Activated CD4-positive, alpha-beta T cell treated with anti-CD3 and anti-CD28 coated beads, Interleukin-2, amount 10 ng/mL, durations not matched to agents 7 days and 5 days (primary cell): Measurements from ENCODE around the gene DOCK7. TPM values are rescaled to one million over a fixed set of nuclear protein-coding genes. Genes with fewer than 3 reads are reported as not detected.
A peak's percentile ranks its signal among the peaks of the same experiment; 100 is the strongest.
"Not testable (repeated sequence)": the region's sequence is repeated elsewhere in the genome, so short reads cannot be mapped to it uniquely, and the experiment has no call there.

ENCODE experiments used
- CTCF ChIA-PET: fragments of 350-600 bp; sonication (Branson Sonifier 250); formaldehyde crosslinking; loops from one replicate; lab custom pipeline; 2021; ENCODE audit warnings: antibody characterized with exemption; lab: Charles Lee
- POLR2A ChIA-PET: fragments of 350-600 bp; sonication (Branson Sonifier 250); formaldehyde crosslinking; loops from one replicate; lab custom pipeline; 2021; ENCODE audit warnings: antibody characterized with exemption; lab: Charles Lee
- DNase-seq: peaks from one replicate; pipeline ENCODE4 v3.0.0-alpha.2; 2020
- H3K27ac Mint-ChIP-seq: one replicate; pipeline ENCODE4 v1.8.0; 2021; ENCODE audit warnings: mild to moderate bottlenecking, moderate library complexity, mixed read lengths
- H3K27me3 Mint-ChIP-seq: one replicate; pipeline ENCODE4 v1.8.0; 2021; ENCODE audit warnings: mixed read lengths
- H3K36me3 Mint-ChIP-seq: one replicate; pipeline ENCODE4 v1.8.0; 2021; ENCODE audit warnings: low read depth, mixed read lengths
- H3K4me1 Mint-ChIP-seq: one replicate; pipeline ENCODE4 v1.8.0; 2021; ENCODE audit warnings: mixed read lengths
- H3K4me3 Mint-ChIP-seq: one replicate; pipeline ENCODE4 v1.8.0; 2021; ENCODE audit warnings: mild to moderate bottlenecking, moderate library complexity, mixed read lengths
- H3K9me3 Mint-ChIP-seq: one replicate; pipeline ENCODE4 v1.8.0; 2021; ENCODE audit warnings: mixed read lengths
- total RNA-seq, 2 experiments: library from RNA; stranded (reverse); gene quantifications; one replicate each; pipeline ENCODE4 v1.2.3, GENCODE V29; 2021

DOCK7 gene
- total RNA-seq, 2 experiments from 2014 or later: 5.0 to 7.5 TPM

- Mint-ChIP-seq H3K27me3 (no peaks in the 10 kb centered on the region), H3K9me3 (no peaks in the 10 kb centered on the region), H3K36me3 (no peaks in the 10 kb centered on the region), H3K27ac (no peak overlapping the region), H3K4me1 (no peaks in the 10 kb centered on the region), H3K4me3 (no peak overlapping the region)
- ChIA-PET POLR2A (no interaction called here), CTCF (no interaction called here)
- no peak for DNase-seq
These were observed 147.1 kb downstream of the DOCK7 start for GRCh38 chr1:62541048-62541447.

GRCh38 chr1:62539028-62539447 lies 149.1 kb downstream of the DOCK7 start:
- no peaks in the 10 kb centered on the region for H3K27me3 Mint-ChIP-seq
- ChIA-PET CTCF (interaction anchor here (0.8 kb wide), 1 partner anchor 14 kb away, joined by 3 read pairs; no protein-coding TSS in a partner anchor), POLR2A (interaction anchor here (0.6 kb wide), 1 partner anchor 200 kb away, joined by 3 read pairs; no protein-coding TSS in a partner anchor)
- no peaks in the 10 kb centered on the region for H3K9me3 Mint-ChIP-seq
- H3K4me3 Mint-ChIP-seq: no peak overlapping the region
- no peaks in the 10 kb centered on the region for H3K4me1 Mint-ChIP-seq
- DNase-seq: no peak
- H3K27ac Mint-ChIP-seq: no peak overlapping the region
- no peaks in the 10 kb centered on the region for H3K36me3 Mint-ChIP-seq

DNA sequence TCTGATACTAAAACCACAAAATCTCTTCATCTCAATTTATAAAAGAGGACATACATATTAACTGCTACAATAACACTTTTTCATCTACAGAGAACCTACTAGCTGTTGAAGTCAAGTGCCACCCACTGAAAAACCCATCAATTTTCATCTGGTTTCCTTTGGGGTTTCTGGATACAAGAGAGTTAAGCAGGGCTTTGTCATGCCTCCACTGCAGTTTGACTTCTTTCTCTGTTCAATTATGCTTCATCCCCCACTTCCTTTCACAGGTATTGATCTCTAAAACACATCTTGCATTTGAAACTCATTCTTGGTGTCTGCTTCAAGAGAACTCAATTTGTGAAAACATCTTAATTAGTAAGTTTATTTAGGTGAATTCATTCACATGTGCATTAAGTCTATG lies 151.3 kb downstream of the DOCK7 start:
- Mint-ChIP-seq H3K27me3 (no peaks in the 10 kb centered on the region), H3K36me3 (no peaks in the 10 kb centered on the region), H3K4me1 (no peaks in the 10 kb centered on the region), H3K9me3 (no peaks in the 10 kb centered on the region), H3K4me3 (no peak overlapping the region), H3K27ac (no peak overlapping the region)
- ChIA-PET CTCF (no interaction called here), POLR2A (no interaction called here)
- DNase-seq: no peak

- no peak for DNase-seq
- H3K27me3 Mint-ChIP-seq: no peaks in the 10 kb centered on the region
- H3K4me1 Mint-ChIP-seq: no peaks in the 10 kb centered on the region
- H3K9me3 Mint-ChIP-seq: no peaks in the 10 kb centered on the region
- H3K27ac Mint-ChIP-seq: no peak overlapping the region
- ChIA-PET POLR2A (no interaction called here), CTCF (interaction anchor here (0.6 kb wide), 1 partner anchor 276 kb away, joined by 4 read pairs; no protein-coding TSS in a partner anchor)
- H3K4me3 Mint-ChIP-seq: no peak overlapping the region
- H3K36me3 Mint-ChIP-seq: no peaks in the 10 kb centered on the region
These were observed 157.6 kb downstream of the DOCK7 start for GRCh38 chr1:62530516-62531154.

- Mint-ChIP-seq H3K27me3 (no peaks in the 10 kb centered on the region), H3K4me3 (no peak overlapping the region)
- CTCF ChIA-PET: interaction anchor here (0.6 kb wide), 1 partner anchor 846 kb away, joined by 4 read pairs; no protein-coding TSS in a partner anchor
These were observed 159.0 kb downstream of the DOCK7 start for GRCh38 chr1:62529227-62529626.

GRCh38 chr1:62528015-62528414 lies 160.2 kb downstream of the DOCK7 start:
- Mint-ChIP-seq H3K36me3 (no peaks in the 10 kb centered on the region), H3K9me3 (no peaks in the 10 kb centered on the region), H3K27me3 (no peaks in the 10 kb centered on the region), H3K27ac (no peak overlapping the region), H3K4me3 (no peak overlapping the region), H3K4me1 (no peaks in the 10 kb centered on the region)
- peak; percentile 18 for DNase-seq
- ChIA-PET CTCF (no interaction called here), POLR2A (no interaction called here)

More at GRCh38 chr1:62529227-62529626, 159.0 kb downstream of the DOCK7 start:
- no peaks in the 10 kb centered on the region for H3K4me1 Mint-ChIP-seq
- POLR2A ChIA-PET: no interaction called here
- no peaks in the 10 kb centered on the region for H3K36me3 Mint-ChIP-seq
- no peak for DNase-seq
- no peak overlapping the region for H3K27ac Mint-ChIP-seq
- no peaks in the 10 kb centered on the region for H3K9me3 Mint-ChIP-seq

DNA sequence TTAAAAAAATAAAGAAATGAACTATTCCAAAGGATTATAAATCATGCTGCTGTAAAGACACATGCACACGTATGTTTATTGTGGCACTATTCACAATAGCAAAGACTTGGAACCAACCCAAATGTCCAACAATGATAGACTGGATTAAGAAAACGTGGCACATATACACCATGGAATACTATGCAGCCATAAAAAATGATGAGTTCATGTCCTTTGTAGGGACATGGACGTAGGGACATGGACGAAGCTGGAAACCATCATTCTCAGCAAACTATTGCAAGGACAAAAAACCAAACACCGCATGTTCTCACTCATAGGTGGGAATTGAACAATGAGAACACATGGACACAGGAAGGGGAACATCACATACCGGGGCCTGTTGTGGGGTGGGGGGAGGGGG lies 160.8 kb downstream of the DOCK7 start:
- POLR2A ChIA-PET, H3K27me3 Mint-ChIP-seq, H3K4me3 Mint-ChIP-seq, H3K4me1 Mint-ChIP-seq, H3K36me3 Mint-ChIP-seq, H3K9me3 Mint-ChIP-seq, DNase-seq, H3K27ac Mint-ChIP-seq: not testable (repeated sequence)
- CTCF ChIA-PET: interaction anchor here (0.7 kb wide), 1 partner anchor 19 kb away, joined by 3 read pairs; no protein-coding TSS in a partner anchor

- Mint-ChIP-seq H3K9me3 (peaks cover 7% of the 10 kb centered on the region), H3K27me3 (no peaks in the 10 kb centered on the region), H3K4me1 (no peaks in the 10 kb centered on the region), H3K36me3 (peaks cover 1% of the 10 kb centered on the region), H3K4me3 (no peak overlapping the region), H3K27ac (no peak overlapping the region)
- DNase-seq: no peak
- POLR2A ChIA-PET: no interaction called here
- CTCF ChIA-PET: no interaction called here
These were observed 164.3 kb downstream of the DOCK7 start for GRCh38 chr1:62523860-62524259.

GRCh38 chr1:62516600-62516999 lies 171.6 kb downstream of the DOCK7 start:
- DNase-seq: no peak
- ChIA-PET POLR2A (no interaction called here), CTCF (no interaction called here)
- no peak overlapping the region for H3K27ac Mint-ChIP-seq
- H3K4me3 Mint-ChIP-seq: no peak overlapping the region
- no peaks in the 10 kb centered on the region for H3K4me1 Mint-ChIP-seq
- H3K27me3 Mint-ChIP-seq: no peaks in the 10 kb centered on the region
- H3K9me3 Mint-ChIP-seq: peaks cover 8% of the 10 kb centered on the region
- peaks cover 1% of the 10 kb centered on the region for H3K36me3 Mint-ChIP-seq

DNA sequence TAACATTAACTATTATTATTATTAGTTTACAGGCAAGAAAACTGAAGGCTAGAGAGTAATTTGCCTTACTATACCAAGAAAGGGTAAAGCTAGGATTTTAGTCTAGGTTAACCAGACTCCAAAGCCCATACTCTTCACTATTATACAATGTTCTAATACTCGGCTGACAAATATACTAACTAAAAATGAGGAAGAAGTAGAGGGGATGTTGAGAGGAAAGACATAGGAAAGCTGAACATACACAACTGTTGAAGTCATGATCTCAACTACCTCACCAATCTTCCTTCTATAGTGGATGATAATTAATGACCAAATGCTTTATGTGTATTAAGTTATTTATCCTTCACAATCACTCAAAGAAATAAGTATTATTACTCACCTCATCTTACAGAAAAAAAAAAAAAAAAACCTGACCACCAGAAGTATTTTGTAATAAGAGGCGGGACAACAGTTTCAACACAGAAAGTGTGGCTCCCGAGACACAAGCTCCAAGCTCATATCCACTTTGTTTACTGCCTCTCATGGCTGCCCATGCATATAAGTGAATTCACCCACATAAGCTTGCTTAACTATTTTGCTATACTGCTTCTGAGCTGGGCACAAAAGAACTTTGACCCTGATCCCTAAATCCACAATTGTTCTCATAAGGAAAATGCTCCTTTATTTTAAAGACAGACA lies 173.3 kb downstream of the DOCK7 start:
- Mint-ChIP-seq H3K4me1 (no peaks in the 10 kb centered on the region), H3K27me3 (no peaks in the 10 kb centered on the region), H3K27ac (no peak overlapping the region), H3K36me3 (peaks cover 1% of the 10 kb centered on the region), H3K4me3 (no peak overlapping the region), H3K9me3 (peaks cover 8% of the 10 kb centered on the region)
- no peak for DNase-seq
- POLR2A ChIA-PET: no interaction called here
- CTCF ChIA-PET: interaction anchor here (0.6 kb wide), 2 partner anchors 83 to 1106 kb away, joined by 3 to 4 read pairs; no protein-coding TSS in a partner anchor

DNA sequence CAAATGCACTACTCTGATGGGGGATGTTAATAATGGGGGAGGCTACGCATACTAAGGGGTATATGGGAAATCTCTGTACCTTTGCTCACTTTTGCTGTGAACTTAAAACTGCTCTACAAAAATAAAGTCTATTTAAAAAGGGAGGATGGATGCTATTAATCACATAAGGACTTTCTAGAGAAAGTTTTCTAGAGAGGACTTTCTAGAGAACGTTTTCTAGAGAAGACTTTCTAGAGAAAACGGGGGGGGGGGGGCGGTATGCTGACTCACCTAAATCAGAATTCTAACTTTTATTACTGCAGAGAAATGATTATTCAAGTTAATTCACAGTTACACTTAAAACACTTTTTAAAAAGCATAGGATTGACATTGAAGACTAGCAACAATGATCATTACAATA lies 175.2 kb downstream of the DOCK7 start:
- no peak overlapping the region for H3K4me3 Mint-ChIP-seq

DNA sequence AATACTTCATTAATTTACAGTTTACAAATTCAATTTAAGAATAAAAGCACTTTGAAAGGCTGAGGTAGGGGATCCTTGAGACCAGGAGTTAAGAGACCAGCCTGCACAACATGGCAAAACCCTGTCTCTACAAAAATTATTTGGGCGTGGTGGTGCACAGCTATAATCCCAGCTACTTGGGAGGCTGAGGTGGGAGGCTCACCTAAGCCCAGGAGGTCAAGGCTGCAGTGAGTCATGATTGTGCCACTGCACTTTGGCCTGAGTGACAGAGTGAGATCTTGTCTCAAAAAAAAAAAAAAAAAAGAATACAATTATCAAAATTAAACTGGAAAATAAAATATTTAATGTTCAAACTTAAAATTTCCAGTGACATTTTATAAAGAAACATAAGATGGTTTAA lies 179.2 kb downstream of the DOCK7 start:
- Mint-ChIP-seq H3K9me3 (no peaks in the 10 kb centered on the region), H3K36me3 (no peaks in the 10 kb centered on the region), H3K27ac (no peak overlapping the region), H3K27me3 (no peaks in the 10 kb centered on the region), H3K4me3 (no peak overlapping the region), H3K4me1 (no peaks in the 10 kb centered on the region)
- POLR2A ChIA-PET: no interaction called here
- CTCF ChIA-PET: no interaction called here
- DNase-seq: no peak

More for the DNA sequence above, 175.2 kb downstream of the DOCK7 start:
- Mint-ChIP-seq H3K27me3 (no peaks in the 10 kb centered on the region), H3K4me1 (no peaks in the 10 kb centered on the region), H3K27ac (no peak overlapping the region), H3K36me3 (no peaks in the 10 kb centered on the region), H3K9me3 (no peaks in the 10 kb centered on the region)
- DNase-seq: no peak
- ChIA-PET POLR2A (no interaction called here), CTCF (no interaction called here)

- Mint-ChIP-seq H3K4me1 (no peaks in the 10 kb centered on the region), H3K4me3 (no peak overlapping the region), H3K27ac (no peak overlapping the region), H3K36me3 (no peaks in the 10 kb centered on the region), H3K9me3 (no peaks in the 10 kb centered on the region), H3K27me3 (no peaks in the 10 kb centered on the region)
- DNase-seq: peak; percentile 40
- POLR2A ChIA-PET: no interaction called here
- CTCF ChIA-PET: interaction anchor here (0.6 kb wide), 1 partner anchor 281 kb away, joined by 3 read pairs; no protein-coding TSS in a partner anchor
These were observed 179.9 kb downstream of the DOCK7 start for GRCh38 chr1:62508187-62508758.
